HepG2 (cell line): ENCODE measurements around the gene FAM163A. TPM values are rescaled to one million over a fixed set of nuclear protein-coding genes. Genes with fewer than 3 reads are reported as not detected.
A peak's percentile ranks its signal among the peaks of the same experiment; 100 is the strongest.

ENCODE experiments used
- ATAC-seq: fragments of 200-7000 bp; cut with Tn5 transposase; 3 replicates; pipeline ENCODE4 v1.9.1; 2020; ENCODE audit warnings: mild to moderate bottlenecking, moderate library complexity
- BruUV-seq: library from RNA; stranded (reverse); fragments of 400-500 nt; replicated peaks from 2 replicates; lab custom pipeline; 2021; lab: Mats Ljungman, UMichigan
- CTCF ChIA-PET: fragments of 300-600 bp; formaldehyde crosslinking; extraction: SDS; loops from one replicate; lab custom pipeline; 2021; ENCODE audit warnings: low total read pairs, inconsistent platforms, low intra/inter-chr PET ratio; lab: Yijun Ruan, JAX
- POLR2A ChIA-PET: fragments of 350-600 bp; sonication (Branson Sonifier 250); formaldehyde crosslinking; loops from one replicate; lab custom pipeline; 2020; ENCODE audit warnings: antibody characterized with exemption, inconsistent platforms; lab: Yijun Ruan, JAX
- DNase-seq: peaks from one replicate; pipeline ENCODE4 v3.0.0-alpha.2; 2015; ENCODE audit warnings: low spot score
- FAIRE-seq: peaks from 3 replicates; lab custom pipeline; 2011; peaks lifted over from hg19 to GRCh38; lab: Jason Lieb, UNC
- H2AFZ ChIP-seq: one replicate; pipeline ENCODE4 v1.6.1; 2011; ENCODE audit warnings: low read length, inconsistent platforms
- H3K27ac ChIP-seq: fragments of 300-600 bp; 3 replicates; pipeline ENCODE4 v1.8.0; 2011; ENCODE audit warnings: mixed run types, mild to moderate bottlenecking, mixed read lengths, low read length, inconsistent platforms; ENCODE audit not compliant: insufficient read depth; ENCODE audit errors: extremely low read length
- H3K27me3 ChIP-seq, 2 experiments: fragments of 200-600 bp in 1 of 2; 2 replicates in 1 of 2; 3 replicates in 1 of 2; pipeline versions ENCODE4 v1.6.0 to v1.8.0; 2011; ENCODE audit warnings: low read length in 2 of 2, mild to moderate bottlenecking in 2 of 2, moderate library complexity in 2 of 2, inconsistent platforms in 1 of 2; ENCODE audit not compliant: insufficient read depth in 2 of 2, control insufficient read depth in 1 of 2
- H3K36me3 ChIP-seq, 2 experiments: fragments of 200-600 bp in 1 of 2; replicated peaks in 1 of 2; 2 replicates in 1 of 2; 3 replicates in 1 of 2; pipeline versions ENCODE4 v1.5.1 to v1.8.0; 2011; ENCODE audit warnings: low read length in 2 of 2, inconsistent platforms in 1 of 2; ENCODE audit not compliant: insufficient read depth in 2 of 2, control insufficient read depth in 1 of 2
- H3K4me1 ChIP-seq: 2 replicates; pipeline ENCODE4 v1.5.1; 2012; ENCODE audit warnings: low read length, inconsistent platforms; ENCODE audit not compliant: insufficient read depth
- H3K4me2 ChIP-seq: 2 replicates; pipeline ENCODE4 v1.6.0; 2011; ENCODE audit warnings: low read depth, low read length, inconsistent platforms
- H3K4me3 ChIP-seq, 3 experiments: fragments of 200-600 bp in 1 of 3; sonication (generic), shearing (Covaris generic) in 1 of 3; replicated peaks in 1 of 3; 2 replicates each; pipeline ENCODE4 v1.5.1; 2011 to 2016; ENCODE audit warnings: low read length in 3 of 3, inconsistent platforms in 2 of 3, low read depth in 2 of 3, mild to moderate bottlenecking in 2 of 3, control low read depth in 1 of 3, mixed read lengths in 1 of 3; ENCODE audit not compliant: insufficient read depth in 1 of 3
- H3K79me2 ChIP-seq: one replicate; pipeline ENCODE4 v1.6.1; 2011; ENCODE audit warnings: low read length, inconsistent platforms; ENCODE audit not compliant: insufficient read depth
- H3K9ac ChIP-seq: 2 replicates; pipeline ENCODE4 v1.6.0; 2011; ENCODE audit warnings: mild to moderate bottlenecking, low read depth, low read length, inconsistent platforms; ENCODE audit not compliant: insufficient read depth
- H3K9me3 ChIP-seq: 2 replicates; pipeline ENCODE4 v1.5.1; 2012; ENCODE audit warnings: mild to moderate bottlenecking, low read length
- H4K20me1 ChIP-seq: 2 replicates; pipeline ENCODE4 v1.6.0; 2011; ENCODE audit warnings: inconsistent platforms, mild to moderate bottlenecking, low read length, moderate library complexity; ENCODE audit not compliant: insufficient read depth
- GATA4 ChIP-seq: sonication (generic); IDR thresholded peaks from 2 replicates; pipeline ENCODE4 v1.6.1; 2016; ENCODE audit warnings: antibody characterized with exemption, low read depth, borderline replicate concordance
- KLF12 ChIP-seq: sonication (generic); formaldehyde crosslinking; IDR thresholded peaks from 2 replicates; pipeline ENCODE4 v1.4.0; 2020; ENCODE audit warnings: missing genetic modification reagents, borderline replicate concordance
- PAWR ChIP-seq: sonication (generic); formaldehyde crosslinking; IDR thresholded peaks from 2 replicates; pipeline ENCODE4 v1.4.0; 2020; ENCODE audit warnings: missing genetic modification reagents, mild to moderate bottlenecking, borderline replicate concordance
- SAFB2 ChIP-seq: sonication (generic); formaldehyde crosslinking; IDR thresholded peaks from 2 replicates; pipeline ENCODE4 v1.5.1; 2020; ENCODE audit warnings: missing genetic modification reagents, low read depth, mild to moderate bottlenecking, borderline replicate concordance
- SMARCC2 ChIP-seq: fragments of 450-650 bp; IDR thresholded peaks from 2 replicates; pipeline ENCODE4 v1.6.1; 2017; ENCODE audit warnings: antibody characterized with exemption, mild to moderate bottlenecking
- SPEN ChIP-seq: sonication (generic); formaldehyde crosslinking; IDR thresholded peaks from 2 replicates; pipeline ENCODE4 v1.5.1; 2020; ENCODE audit warnings: low read depth, mild to moderate bottlenecking, missing genetic modification reagents
- TCF7 ChIP-seq: sonication (generic); IDR thresholded peaks from 2 replicates; pipeline ENCODE4 v1.6.1; 2016; ENCODE audit warnings: antibody characterized with exemption, low read depth
- XBP1 ChIP-seq: sonication (generic); formaldehyde crosslinking; IDR thresholded peaks from 2 replicates; pipeline ENCODE4 v1.5.0; 2020; ENCODE audit warnings: missing genetic modification reagents
- ZBTB1 ChIP-seq: sonication (generic); formaldehyde crosslinking; IDR thresholded peaks from 2 replicates; pipeline ENCODE4 v1.4.0; 2020; ENCODE audit warnings: missing genetic modification reagents, borderline replicate concordance
- ZBTB44 ChIP-seq: sonication (generic); formaldehyde crosslinking; IDR thresholded peaks from 2 replicates; pipeline ENCODE4 v1.4.0; 2020; ENCODE audit warnings: missing genetic modification reagents
- ZFP90 ChIP-seq: sonication (generic); formaldehyde crosslinking; IDR thresholded peaks from 2 replicates; pipeline ENCODE4 v1.8.0; 2022; ENCODE audit warnings: missing genetic modification reagents, mild to moderate bottlenecking, inconsistent platforms, borderline replicate concordance
- ZMAT5 ChIP-seq: sonication (generic); formaldehyde crosslinking; IDR thresholded peaks from 2 replicates; pipeline ENCODE4 v1.5.0; 2020; ENCODE audit warnings: mild to moderate bottlenecking, low read depth, missing genetic modification reagents, borderline replicate concordance
- ZNF251 ChIP-seq: sonication (generic); formaldehyde crosslinking; IDR thresholded peaks from 2 replicates; pipeline ENCODE4 v1.9.0; 2021; ENCODE audit warnings: mild to moderate bottlenecking, missing genetic modification reagents
- ZNF331 ChIP-seq: sonication (generic); formaldehyde crosslinking; IDR thresholded peaks from 2 replicates; pipeline ENCODE4 v1.4.0; 2020; ENCODE audit warnings: missing genetic modification reagents
- WGBS: methylation state at CpG from one replicate; pipeline ENCODE4 v1.1.6; 2017; ENCODE audit warnings: low lambda C conversion rate; 5-methylcytosine and 5-hydroxymethylcytosine counted together
- in situ Hi-C: cut with HindIII; loops from 2 replicates; pipeline ENCODE4 v1.10.0; 2017; ENCODE audit warnings: low pct_unique_long_range_greater_than_20kb; ENCODE audit not compliant: extremely low pct_ligation_motif_present
- intact Hi-C: fragments of 100-400 bp; cut with micrococcal nuclease; formaldehyde crosslinking; loops from one replicate; pipeline ENCODE4 v1.10.0; 2022; ENCODE audit not compliant: unreplicated experiment
- polyA plus RNA-seq, 8 experiments: library from polyadenylated mRNA; depleted of rRNA in 3 of 8; stranded (reverse) in 7 of 8; unstranded in 1 of 8; fragments of >200 nt; fragmentation: Illumina TruSeq in 4 of 8; extraction: Trizol in 4 of 8; gene quantifications; 2 replicates each; pipeline versions ENCODE4 v1.2.1 to v1.2.3, GENCODE V29; 2011 to 2016; ENCODE audit warnings: low read depth in 4 of 8, missing spikeins in 1 of 8, mixed read lengths in 1 of 8; ENCODE audit not compliant: insufficient read depth in 1 of 8
- total RNA-seq, 5 experiments: library from RNA; depleted of rRNA; stranded (reverse); fragments of >200 nt; fragmentation: Illumina TruSeq; extraction: Trizol; gene quantifications; 2 replicates each; pipeline ENCODE4 v1.2.3, GENCODE V29; 2016; ENCODE audit warnings: low read depth in 1 of 5

The FAM163A gene
- total and polyA plus RNA-seq, 2 of the 13 experiments (the other 11 are each of a cell fraction or from before 2014, with no cell fraction given), result not detected

- no peaks in the 10 kb centered on the region for H3K9me3 ChIP-seq
- no peaks in the 10 kb centered on the region for H3K36me3 ChIP-seq
- TF ChIP-seq ZMAT5 (CRISPR knock-in tag) (no peak), GATA4 (no peak)
- TF ChIP-seq, all 625 proteins: peak for 0
- no peaks in the 10 kb centered on the region for H3K79me2 ChIP-seq
- no peak overlapping the region for H3K9ac ChIP-seq
- H3K4me3 ChIP-seq, result no peak overlapping the region
- DNase-seq (no peak), FAIRE-seq (no peak), ATAC-seq (no peak)
- H3K4me2 ChIP-seq, result peak overlapping the region; percentile 54; the same call in 1 of the 2 replicates
- ChIA-PET POLR2A (no interaction called here), CTCF (no interaction called here)
- H2AFZ ChIP-seq, result no peak overlapping the region
- peaks cover 5 to 66% of the 10 kb centered on the region in 2 experiments for H3K27me3 ChIP-seq
- peaks cover 7% of the 10 kb centered on the region; the same call in 1 of the 2 replicates for H3K4me1 ChIP-seq
- in situ Hi-C loops (no loop called here), intact Hi-C loops (no loop called here)
- no TSS peak for BruUV-seq
- no peak overlapping the region for H3K27ac ChIP-seq
- 61% methylated on average over 11 of the region's 37 CpGs for WGBS
- H4K20me1 ChIP-seq, result no peaks in the 10 kb centered on the region
These were observed 1.5 kb downstream of the FAM163A start for GRCh38 chr1:179744401-179745130.

- Histone ChIP-seq H3K9ac (no peak overlapping the region), H2AFZ (no peak overlapping the region), H3K4me2 (no peak overlapping the region), H3K27me3 (peaks cover 5 to 66% of the 10 kb centered on the region in 2 experiments), H3K79me2 (no peaks in the 10 kb centered on the region)
- POLR2A ChIA-PET, result no interaction called here
- no peak for TF ChIP-seq PAWR (CRISPR knock-in tag)
- no peak for TF ChIP-seq KLF12
- TF ChIP-seq ZBTB44, result no peak
- TF ChIP-seq ZBTB1 (CRISPR knock-in tag), result no peak
- TF ChIP-seq SPEN (CRISPR knock-in tag), result no peak
- TF ChIP-seq SAFB2, result no peak
- no peak for TF ChIP-seq XBP1
- no peak for TF ChIP-seq TCF7
- TF ChIP-seq SMARCC2, result no peak
- no peak for TF ChIP-seq ZFP90 (CRISPR knock-in tag)
- no peak for TF ChIP-seq ZNF251 (CRISPR knock-in tag)
- no peak for TF ChIP-seq ZNF331 (CRISPR knock-in tag)
- TF ChIP-seq, all 625 proteins: peak for 0
- H3K4me3 ChIP-seq, result no peak overlapping the region
- DNase-seq (no peak), ATAC-seq (peak; percentile 58), FAIRE-seq (no peak)
- in situ Hi-C loops, result no loop called here
- H3K4me1 ChIP-seq, result peaks cover 7% of the 10 kb centered on the region; the same call in 1 of the 2 replicates
- H3K27ac ChIP-seq, result no peak overlapping the region
- no peaks in the 10 kb centered on the region for H3K9me3 ChIP-seq
- WGBS, result 0% methylated on average over 3 of the region's 8 CpGs
- CTCF ChIA-PET, result no interaction called here
- BruUV-seq, result no TSS peak
- H3K36me3 ChIP-seq, result no peaks in the 10 kb centered on the region
- intact Hi-C loops, result no loop called here
- no peaks in the 10 kb centered on the region for H4K20me1 ChIP-seq
These were observed 2.1 kb downstream of the FAM163A start for GRCh38 chr1:179745131-179745611.
